H1 (cell line): ENCODE data around the gene CMSS1. TPM values are rescaled to one million over a fixed set of nuclear protein-coding genes. Genes with fewer than 3 reads are reported as not detected.

Source experiments
- CTCF ChIA-PET: fragments of 300-600 bp; sonication (Branson Sonifier 250); formaldehyde crosslinking; loops from one replicate; lab custom pipeline; 2021; ENCODE audit not compliant: partially characterized antibody; lab: Charles Lee
- POLR2A ChIA-PET: fragments of 300-600 bp; sonication (Branson Sonifier 250); formaldehyde crosslinking; loops from one replicate; lab custom pipeline; 2021; ENCODE audit warnings: inconsistent platforms; ENCODE audit not compliant: partially characterized antibody; lab: Charles Lee
- DNase-seq, 2 experiments: peaks; one replicate each; pipeline versions ENCODE4 v3.0.0 to v3.0.0-alpha.2; 2010 to 2022; ENCODE audit warnings: low spot score in 2 of 2, low read depth in 1 of 2, mixed read lengths in 1 of 2
- FAIRE-seq: peaks from 2 replicates; lab custom pipeline; 2011; peaks lifted over from hg19 to GRCh38; lab: Jason Lieb, UNC
- H2AFZ ChIP-seq: 2 replicates; pipeline ENCODE4 v1.8.1; 2012; ENCODE audit warnings: low read length, inconsistent platforms
- H2AK5ac ChIP-seq: 2 replicates; pipeline ENCODE4 v1.6.1; 2013; ENCODE audit warnings: low read depth, low read length
- H2BK120ac ChIP-seq: replicated peaks from 2 replicates; pipeline ENCODE3; 2013; ENCODE audit warnings: low read depth, low read length, inconsistent platforms
- H2BK12ac ChIP-seq: 2 replicates; pipeline ENCODE4 v1.6.1; 2013; ENCODE audit warnings: low read depth, low read length
- H2BK15ac ChIP-seq: 2 replicates; pipeline ENCODE4 v1.6.1; 2013; ENCODE audit warnings: low read length
- H2BK20ac ChIP-seq: 2 replicates; pipeline ENCODE4 v1.6.1; 2013; ENCODE audit warnings: low read length
- H2BK5ac ChIP-seq: 2 replicates; pipeline ENCODE4 v1.6.1; 2013; ENCODE audit warnings: low read depth, low read length
- H3K14ac ChIP-seq: 2 replicates; pipeline ENCODE4 v1.6.1; 2013; ENCODE audit warnings: inconsistent platforms; ENCODE audit not compliant: insufficient read length
- H3K18ac ChIP-seq: 2 replicates; pipeline ENCODE4 v1.6.1; 2013; ENCODE audit warnings: low read length; ENCODE audit errors: extremely low read depth
- H3K23ac ChIP-seq: 2 replicates; pipeline ENCODE4 v1.6.1; 2013; ENCODE audit warnings: inconsistent platforms; ENCODE audit not compliant: insufficient read length
- H3K23me2 ChIP-seq: 2 replicates; pipeline ENCODE4 v1.6.1; 2013; ENCODE audit warnings: low read depth, low read length
- H3K27ac ChIP-seq: 2 replicates; pipeline ENCODE4 v1.6.1; 2011; ENCODE audit warnings: low read depth, low read length, inconsistent platforms
- H3K27me3 ChIP-seq, 4 experiments: replicated peaks in 1 of 4; 1 replicate in 1 of 4; 2 replicates in 3 of 4; pipeline versions ENCODE4 v1.6.1 to v1.8.1; 2011 to 2013; ENCODE audit warnings: low read length in 3 of 4, mild to moderate bottlenecking in 3 of 4, inconsistent platforms in 2 of 4, mixed read lengths in 2 of 4, moderate library complexity in 1 of 4; ENCODE audit not compliant: control insufficient read depth in 3 of 4, insufficient read depth in 3 of 4; ENCODE audit errors: extremely low read depth in 1 of 4
- H3K36me3 ChIP-seq, 4 experiments: 2 replicates each; pipeline versions ENCODE4 v1.6.1 to v1.8.1; 2011 to 2013; ENCODE audit warnings: mild to moderate bottlenecking in 4 of 4, low read length in 3 of 4, moderate library complexity in 2 of 4, control low read depth in 1 of 4, inconsistent platforms in 1 of 4; ENCODE audit not compliant: insufficient read depth in 4 of 4, control insufficient read depth in 2 of 4
- H3K4ac ChIP-seq: replicated peaks from 2 replicates; pipeline ENCODE3; 2013; ENCODE audit warnings: low read length, low read depth, mixed read lengths, inconsistent platforms; ENCODE audit not compliant: insufficient read length
- H3K4me1 ChIP-seq, 4 experiments: replicated peaks in 1 of 4; 1 replicate in 1 of 4; 2 replicates in 3 of 4; pipeline versions ENCODE4 v1.6.1 to v1.8.1; 2011 to 2013; ENCODE audit warnings: low read length in 3 of 4, inconsistent platforms in 2 of 4, mixed read lengths in 1 of 4; ENCODE audit not compliant: insufficient read depth in 4 of 4, control insufficient read depth in 3 of 4
- H3K4me2 ChIP-seq, 2 experiments: 2 replicates each; pipeline versions ENCODE4 v1.6.1 to v1.8.1; 2011 to 2013; ENCODE audit warnings: low read depth in 2 of 2, low read length in 2 of 2, control low read depth in 1 of 2, inconsistent platforms in 1 of 2, mild to moderate bottlenecking in 1 of 2; ENCODE audit not compliant: insufficient read depth in 1 of 2
- H3K4me3 ChIP-seq, 4 experiments: fragments of 200-600, 300-600 bp in 1 of 4; sonication (generic), shearing (Covaris generic), sonication (Bioruptor Twin) in 1 of 4; 2 replicates each; pipeline versions ENCODE4 v1.5.1 to v1.8.1; 2011 to 2016; ENCODE audit warnings: low read length in 4 of 4, low read depth in 3 of 4, control low read depth in 2 of 4, inconsistent platforms in 2 of 4, mild to moderate bottlenecking in 2 of 4, mixed read lengths in 1 of 4, moderate library complexity in 1 of 4; ENCODE audit not compliant: insufficient read depth in 2 of 4; ENCODE audit errors: extremely low read depth in 1 of 4
- H3K56ac ChIP-seq: replicated peaks from 2 replicates; pipeline ENCODE3; 2013; ENCODE audit warnings: low read depth, mild to moderate bottlenecking, mixed read lengths, low read length, inconsistent platforms; ENCODE audit not compliant: insufficient read length
- H3K79me1 ChIP-seq: 2 replicates; pipeline ENCODE4 v1.6.1; 2013; ENCODE audit warnings: low read depth, low read length, control low read depth
- H3K79me2 ChIP-seq, 2 experiments: 2 replicates each; pipeline versions ENCODE4 v1.6.1 to v1.8.1; 2012 to 2013; ENCODE audit warnings: low read length in 2 of 2, mild to moderate bottlenecking in 2 of 2, inconsistent platforms in 1 of 2; ENCODE audit not compliant: insufficient read depth in 2 of 2, control insufficient read depth in 1 of 2
- H3K9ac ChIP-seq, 4 experiments: replicated peaks in 1 of 4; 1 replicate in 1 of 4; 2 replicates in 3 of 4; pipeline versions ENCODE4 v1.6.1 to v1.8.1; 2011 to 2013; ENCODE audit warnings: low read depth in 3 of 4, low read length in 3 of 4, control low read depth in 2 of 4, mild to moderate bottlenecking in 2 of 4, moderate library complexity in 2 of 4, inconsistent platforms in 1 of 4; ENCODE audit errors: extremely low read depth in 1 of 4
- H3K9me3 ChIP-seq, 2 experiments: 2 replicates each; pipeline versions ENCODE4 v1.6.1 to v1.8.1; 2012 to 2013; ENCODE audit warnings: mild to moderate bottlenecking in 2 of 2, moderate library complexity in 2 of 2, control low read depth in 1 of 2, inconsistent platforms in 1 of 2, low read depth in 1 of 2, low read length in 1 of 2, mixed read lengths in 1 of 2; ENCODE audit not compliant: insufficient read depth in 2 of 2
- H4K20me1 ChIP-seq, 2 experiments: replicated peaks in 1 of 2; 2 replicates each; pipeline versions ENCODE3 to v1.8.1; 2011 to 2013; ENCODE audit warnings: inconsistent platforms in 2 of 2, low read length in 2 of 2, mild to moderate bottlenecking in 1 of 2; ENCODE audit not compliant: insufficient read depth in 2 of 2, control insufficient read depth in 1 of 2
- H4K5ac ChIP-seq: 2 replicates; pipeline ENCODE4 v1.6.1; 2013; ENCODE audit warnings: low read length, low read depth, mixed read lengths, inconsistent platforms; ENCODE audit not compliant: insufficient read length
- H4K8ac ChIP-seq: 2 replicates; pipeline ENCODE4 v1.8.0; 2013; ENCODE audit warnings: mild to moderate bottlenecking, moderate library complexity, low read length, inconsistent platforms; ENCODE audit not compliant: insufficient read depth; ENCODE audit errors: extremely low read depth
- H4K91ac ChIP-seq: replicated peaks from 2 replicates; pipeline ENCODE3; 2013; ENCODE audit warnings: low read length, mixed read lengths, inconsistent platforms; ENCODE audit not compliant: insufficient read length
- GTF2F1 ChIP-seq: IDR thresholded peaks from 2 replicates; pipeline ENCODE4 v1.6.1; 2012; ENCODE audit warnings: low read depth, low read length, improper control_type of control experiment, borderline replicate concordance
- KDM4A ChIP-seq: IDR thresholded peaks from one replicate; pipeline ENCODE4 v1.7.1; 2012; ENCODE audit warnings: low read depth, mild to moderate bottlenecking, moderate library complexity, low read length, inconsistent platforms; ENCODE audit not compliant: severe bottlenecking
- SIRT6 ChIP-seq: IDR thresholded peaks from one replicate; pipeline ENCODE4 v1.7.1; 2012; ENCODE audit warnings: low read length, inconsistent platforms
- TEAD4 ChIP-seq: IDR thresholded peaks from 2 replicates; pipeline ENCODE4 v1.6.1; 2012; ENCODE audit warnings: low read depth, low read length, inconsistent platforms, mixed read lengths
- WGBS, 2 experiments: shearing (Covaris generic) in 1 of 2; methylation state at CpG; one replicate each; pipeline versions ENCODE4 v1.1.6 to v1.1.7; 2013 to 2015; ENCODE audit warnings: low lambda C conversion rate in 2 of 2, mixed read lengths in 2 of 2, inconsistent platforms in 1 of 2, low coverage in 1 of 2, missing lambda C conversion rate in 1 of 2; ENCODE audit not compliant: insufficient replicate concordance in 2 of 2, insufficient coverage in 1 of 2, insufficient read length in 1 of 2; ENCODE audit errors: extremely low coverage in 1 of 2, missing lambda C conversion rate in 1 of 2; 5-methylcytosine and 5-hydroxymethylcytosine counted together
- polyA plus RNA-seq, 7 experiments: library from polyadenylated mRNA; depleted of rRNA in 3 of 7; stranded (reverse) in 5 of 7; unstranded in 2 of 7; fragments of >200 nt in 5 of 7; fragments of 200-250 nt in 2 of 7; gene quantifications; 1 replicate in 5 of 7; 2 replicates in 1 of 7; 4 replicates in 1 of 7; pipeline versions ENCODE4 v1.2.1 to v1.2.3, GENCODE V29; 2011 to 2013; ENCODE audit warnings: missing spikeins in 2 of 7, mixed read lengths in 2 of 7
- total RNA-seq: library from RNA; stranded (reverse); fragmentation: NEBNext Ultra II Directional; extraction: Animal tissue kit (Norgen Biotek cat#: 25700); gene quantifications from 2 replicates; pipeline ENCODE4 v1.2.1, GENCODE V29; 2021

The CMSS1 gene
- total and polyA plus RNA-seq, 2 of the 8 experiments (the other 6 are each of a cell fraction or from before 2014, with no cell fraction given): 15.2 to 75.1 TPM

GRCh38 chr3:99823723-99824711 is 6.4 kb downstream of the CMSS1 start:
- Histone ChIP-seq H3K18ac (no peak overlapping the region), H3K9ac (no peak overlapping the region), H3K9me3 (no peaks in the 10 kb centered on the region), H2BK5ac (no peak overlapping the region), H2AK5ac (no peak overlapping the region), H2BK20ac (no peak overlapping the region), H3K79me1 (no peaks in the 10 kb centered on the region; the same call in none of the 2 replicates)
- TF ChIP-seq SIRT6 (no peak), TEAD4 (no peak), KDM4A (no peak), GTF2F1 (no peak)
- TF ChIP-seq, all 59 proteins: peak for 0
- H3K4ac ChIP-seq: no peak overlapping the region
- no peak overlapping the region for H2AFZ ChIP-seq
- no peak overlapping the region for H3K4me2 ChIP-seq
- H3K79me2 ChIP-seq: peaks cover 0 to 35% of the 10 kb centered on the region in 2 experiments; a peak in 2 of 4 replicates
- no peak overlapping the region for H3K14ac ChIP-seq
- ChIA-PET POLR2A (no interaction called here), CTCF (interaction anchor here (0.5 to 3.6 kb wide), 6 partner anchors 8 to 543 kb away, joined by 3 to 18 read pairs (median 6); no protein-coding TSS in a partner anchor)
- no peak overlapping the region for H2BK12ac ChIP-seq
- H3K23ac ChIP-seq: no peak overlapping the region
- no peak overlapping the region for H2BK15ac ChIP-seq
- H4K8ac ChIP-seq: no peak overlapping the region
- H3K36me3 ChIP-seq: no peaks in the 10 kb centered on the region
- H4K5ac ChIP-seq: no peak overlapping the region
- no peak overlapping the region for H2BK120ac ChIP-seq
- no peak overlapping the region for H4K91ac ChIP-seq
- H3K4me1 ChIP-seq: no peaks in the 10 kb centered on the region; a peak in 1 of 7 replicates
- H3K27me3 ChIP-seq: no peaks in the 10 kb centered on the region
- FAIRE-seq (no peak), DNase-seq (no peak)
- no peak overlapping the region for H3K4me3 ChIP-seq
- 84% methylated on average over 12 of the region's 14 CpGs; no CpG with 5 or more reads in 1 of the 2 experiments for WGBS, 2 experiments
- H3K27ac ChIP-seq: no peak overlapping the region
- H4K20me1 ChIP-seq: no peaks in the 10 kb centered on the region
- no peaks in the 10 kb centered on the region for H3K23me2 ChIP-seq
- H3K56ac ChIP-seq: no peak overlapping the region
